ENCODE data around the gene HCN2. TPM values are rescaled to one million over a fixed set of nuclear protein-coding genes. Genes with fewer than 3 reads are reported as not detected.
A peak's percentile ranks its signal among the peaks of the same experiment; 100 is the strongest.

Gene HCN2
- total RNA-seq, 1 experiment from 2014 or later: 0.04 TPM

- ChIA-PET CTCF (no interaction called here), POLR2A (ENCODE audit: unreplicated experiment) (interaction anchor here (0.6 kb wide), 1 partner anchor 247 kb away, joined by 3 read pairs; no protein-coding TSS in a partner anchor)
- peaks cover 70% of the 10 kb centered on the region for H3K79me2 ChIP-seq (ENCODE audit: low read length)
- H3K9me3 ChIP-seq (ENCODE audit: low read length): no peaks in the 10 kb centered on the region
- H3K4me3 ChIP-seq (ENCODE audit: low read length): peak overlapping the region; percentile 88
- no peaks in the 10 kb centered on the region for H3K9me2 ChIP-seq (replicated peaks; ENCODE audit: low read length)
- peak overlapping the region; percentile 70; the same call in 1 of the 2 replicates for H3K27ac ChIP-seq (ENCODE audit: low read length)
- no peaks in the 10 kb centered on the region for H3K27me3 ChIP-seq (ENCODE audit: low read length)
- intact Hi-C loops (cut with micrococcal nuclease): no loop called here
- DNase-seq (no peak), ATAC-seq (no peak)
- H3K4me1 ChIP-seq (ENCODE audit: insufficient read depth, low read length): peaks cover 21% of the 10 kb centered on the region
- no TSS peak for BruUV-seq (replicated peaks)
- H3F3A ChIP-seq (ENCODE audit: low read length, unreplicated experiment): no peaks in the 10 kb centered on the region
- H4K20me1 ChIP-seq (ENCODE audit: low read length): peaks cover 46% of the 10 kb centered on the region
- H3K36me3 ChIP-seq (ENCODE audit: low read depth, low read length): no peaks in the 10 kb centered on the region
- peak overlapping the region; percentile 99 for H3K4me2 ChIP-seq (ENCODE audit: low read length)
- H3K9ac ChIP-seq (ENCODE audit: low read length): peak overlapping the region; percentile 99
- TF ChIP-seq, protein P1, sequence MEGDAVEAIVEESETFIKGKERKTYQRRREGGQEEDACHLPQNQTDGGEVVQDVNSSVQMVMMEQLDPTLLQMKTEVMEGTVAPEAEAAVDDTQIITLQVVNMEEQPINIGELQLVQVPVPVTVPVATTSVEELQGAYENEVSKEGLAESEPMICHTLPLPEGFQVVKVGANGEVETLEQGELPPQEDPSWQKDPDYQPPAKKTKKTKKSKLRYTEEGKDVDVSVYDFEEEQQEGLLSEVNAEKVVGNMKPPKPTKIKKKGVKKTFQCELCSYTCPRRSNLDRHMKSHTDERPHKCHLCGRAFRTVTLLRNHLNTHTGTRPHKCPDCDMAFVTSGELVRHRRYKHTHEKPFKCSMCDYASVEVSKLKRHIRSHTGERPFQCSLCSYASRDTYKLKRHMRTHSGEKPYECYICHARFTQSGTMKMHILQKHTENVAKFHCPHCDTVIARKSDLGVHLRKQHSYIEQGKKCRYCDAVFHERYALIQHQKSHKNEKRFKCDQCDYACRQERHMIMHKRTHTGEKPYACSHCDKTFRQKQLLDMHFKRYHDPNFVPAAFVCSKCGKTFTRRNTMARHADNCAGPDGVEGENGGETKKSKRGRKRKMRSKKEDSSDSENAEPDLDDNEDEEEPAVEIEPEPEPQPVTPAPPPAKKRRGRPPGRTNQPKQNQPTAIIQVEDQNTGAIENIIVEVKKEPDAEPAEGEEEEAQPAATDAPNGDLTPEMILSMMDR (conservative IDR thresholded peaks at IDR 0.05; ENCODE audit: low read depth, low read length): no peak
- no peak for TF ChIP-seq EZH2phosphoT487 (IDR thresholded peaks at IDR 0.05; ENCODE audit: borderline replicate concordance, low read length)
- TF ChIP-seq EZH2 (IDR thresholded peaks at IDR 0.05; ENCODE audit: low read length, unreplicated experiment): no peak
- H2AFZ ChIP-seq (ENCODE audit: low read length): no peak overlapping the region
Measured at GRCh38 chr19:660793-661426, 71.2 kb downstream of the HCN2 start.

DNA sequence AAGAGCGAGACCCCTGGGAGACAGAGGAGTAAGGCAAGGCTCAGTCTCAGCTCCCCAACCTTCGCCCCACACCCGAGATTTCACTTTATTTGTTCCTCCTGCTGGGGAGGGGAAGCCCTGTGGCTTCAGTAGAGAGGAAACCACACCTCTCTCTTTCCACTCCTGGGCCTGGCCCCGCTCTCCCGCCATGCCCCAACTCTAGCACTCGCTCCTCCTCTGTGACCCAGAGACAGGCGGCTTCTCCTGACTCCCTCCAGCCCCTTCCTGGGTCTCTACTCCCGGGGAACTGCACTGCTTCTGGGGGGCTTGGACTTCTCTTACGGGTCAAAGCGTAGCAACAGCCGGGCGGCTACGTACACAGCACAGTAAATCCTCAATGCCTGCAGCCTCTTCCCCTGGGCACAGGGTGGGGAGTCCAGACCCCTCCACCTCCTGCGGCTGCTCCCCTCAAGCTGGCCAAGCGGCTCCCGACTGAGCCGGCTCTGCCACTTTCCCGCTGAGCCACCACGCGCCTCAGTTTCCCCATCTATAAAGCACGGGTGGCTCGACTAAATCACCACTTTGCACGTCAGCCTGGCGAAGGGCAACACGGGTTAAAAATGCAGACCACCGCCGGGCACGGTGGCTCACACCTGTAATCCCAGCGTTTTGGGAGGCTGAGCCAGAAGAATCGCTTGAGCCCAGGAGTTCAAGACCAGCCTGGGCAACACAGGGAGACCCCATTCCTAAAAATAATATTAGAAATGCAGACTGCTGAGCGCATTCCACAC is 71.9 kb downstream of the HCN2 start:
- BruUV-seq (replicated peaks): TSS peak; percentile 55
- ChIA-PET POLR2A (ENCODE audit: unreplicated experiment) (interaction anchor here (0.6 kb wide), 1 partner anchor 246 kb away, joined by 3 read pairs; no protein-coding TSS in a partner anchor), CTCF (no interaction called here)
- no peaks in the 10 kb centered on the region for H3K36me3 ChIP-seq (ENCODE audit: low read depth, low read length)
- H3K4me1 ChIP-seq (ENCODE audit: insufficient read depth, low read length): peaks cover 21% of the 10 kb centered on the region
- H3K27ac ChIP-seq (ENCODE audit: low read length): peak overlapping the region; percentile 70
- H2AFZ ChIP-seq (ENCODE audit: low read length): no peak overlapping the region
- no peaks in the 10 kb centered on the region for H3K9me2 ChIP-seq (replicated peaks; ENCODE audit: low read length)
- peaks cover 63% of the 10 kb centered on the region for H3K79me2 ChIP-seq (ENCODE audit: low read length)
- H3K9me3 ChIP-seq (ENCODE audit: low read length): no peaks in the 10 kb centered on the region
- TF ChIP-seq, protein P1 (conservative IDR thresholded peaks at IDR 0.05; ENCODE audit: low read depth, low read length): no peak
- TF ChIP-seq EZH2 (IDR thresholded peaks at IDR 0.05; ENCODE audit: low read length, unreplicated experiment) (no peak), EZH2phosphoT487 (IDR thresholded peaks at IDR 0.05; ENCODE audit: borderline replicate concordance, low read length) (no peak)
- no peaks in the 10 kb centered on the region for H3K27me3 ChIP-seq (ENCODE audit: low read length)
- H3K9ac ChIP-seq (ENCODE audit: low read length): peak overlapping the region; percentile 99
- peaks cover 44% of the 10 kb centered on the region for H4K20me1 ChIP-seq (ENCODE audit: low read length)
- H3K4me3 ChIP-seq (ENCODE audit: low read length): peak overlapping the region; percentile 88
- intact Hi-C loops (cut with micrococcal nuclease): no loop called here
- DNase-seq (no peak), ATAC-seq (peak; percentile 40)
- no peaks in the 10 kb centered on the region for H3F3A ChIP-seq (ENCODE audit: low read length, unreplicated experiment)
- peak overlapping the region; percentile 99 for H3K4me2 ChIP-seq (ENCODE audit: low read length)
